Measurements from ENCODE around the gene FAM163B. TPM values are rescaled to one million over a fixed set of nuclear protein-coding genes. Genes with fewer than 3 reads are reported as not detected.
A peak's percentile ranks its signal among the peaks of the same experiment; 100 is the strongest.

FAM163B gene
- total RNA-seq, 1 donor from 2014 or later, result not detected

- Mint-ChIP-seq H3K27ac (no peak overlapping the region), H3K27me3 (peaks cover 64% of the 10 kb centered on the region), H3K4me3 (no peak overlapping the region), H3K4me1 (peaks cover 20% of the 10 kb centered on the region), H3K36me3 (ENCODE audit: low read depth) (no peaks in the 10 kb centered on the region), H3K9me3 (no peaks in the 10 kb centered on the region)
- ATAC-seq (ENCODE audit: low read depth) (no peak), DNase-seq (no peak)
- intact Hi-C loops (cut with micrococcal nuclease), result no loop called here
- CTCF ChIA-PET, result no interaction called here
- TF ChIP-seq, protein P1, sequence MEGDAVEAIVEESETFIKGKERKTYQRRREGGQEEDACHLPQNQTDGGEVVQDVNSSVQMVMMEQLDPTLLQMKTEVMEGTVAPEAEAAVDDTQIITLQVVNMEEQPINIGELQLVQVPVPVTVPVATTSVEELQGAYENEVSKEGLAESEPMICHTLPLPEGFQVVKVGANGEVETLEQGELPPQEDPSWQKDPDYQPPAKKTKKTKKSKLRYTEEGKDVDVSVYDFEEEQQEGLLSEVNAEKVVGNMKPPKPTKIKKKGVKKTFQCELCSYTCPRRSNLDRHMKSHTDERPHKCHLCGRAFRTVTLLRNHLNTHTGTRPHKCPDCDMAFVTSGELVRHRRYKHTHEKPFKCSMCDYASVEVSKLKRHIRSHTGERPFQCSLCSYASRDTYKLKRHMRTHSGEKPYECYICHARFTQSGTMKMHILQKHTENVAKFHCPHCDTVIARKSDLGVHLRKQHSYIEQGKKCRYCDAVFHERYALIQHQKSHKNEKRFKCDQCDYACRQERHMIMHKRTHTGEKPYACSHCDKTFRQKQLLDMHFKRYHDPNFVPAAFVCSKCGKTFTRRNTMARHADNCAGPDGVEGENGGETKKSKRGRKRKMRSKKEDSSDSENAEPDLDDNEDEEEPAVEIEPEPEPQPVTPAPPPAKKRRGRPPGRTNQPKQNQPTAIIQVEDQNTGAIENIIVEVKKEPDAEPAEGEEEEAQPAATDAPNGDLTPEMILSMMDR (IDR thresholded peaks at IDR 0.05), result no peak
- POLR2A ChIA-PET, result no interaction called here
Measured at GRCh38 chr9:133578524-133579441, 30.4 kb downstream of the FAM163B start.

DNA sequence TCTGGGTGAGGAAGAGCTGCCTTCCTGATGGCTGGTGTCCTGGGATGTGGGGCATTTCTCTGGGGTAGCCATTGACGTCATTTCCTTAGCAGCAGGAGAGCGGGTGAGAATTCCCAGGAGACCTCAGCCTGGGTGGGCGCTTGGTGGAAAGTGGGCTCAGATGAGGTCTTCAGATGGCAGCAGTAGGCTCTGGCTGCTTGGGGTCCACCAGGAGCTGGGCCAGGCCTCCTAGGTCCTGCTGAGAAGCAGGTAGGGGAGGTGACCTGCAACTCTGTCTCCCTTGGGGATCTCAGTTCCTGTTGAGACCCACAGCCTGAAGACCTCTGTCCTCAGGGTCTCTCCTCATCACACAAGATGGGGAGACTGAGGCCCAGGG lies 31.5 kb downstream of the FAM163B start:
- intact Hi-C loops (cut with micrococcal nuclease), result no loop called here
- POLR2A ChIA-PET, result no interaction called here
- no peak for ATAC-seq (ENCODE audit: low read depth)
- H3K4me3 Mint-ChIP-seq, result no peak overlapping the region
- H3K36me3 Mint-ChIP-seq (ENCODE audit: low read depth), result no peaks in the 10 kb centered on the region
- peaks cover 20% of the 10 kb centered on the region for H3K4me1 Mint-ChIP-seq
- no peaks in the 10 kb centered on the region for H3K9me3 Mint-ChIP-seq
- H3K27ac Mint-ChIP-seq, result no peak overlapping the region
- TF ChIP-seq, protein P1 (IDR thresholded peaks at IDR 0.05), result no peak
- H3K27me3 Mint-ChIP-seq, result peaks cover 61% of the 10 kb centered on the region
- CTCF ChIA-PET, result no interaction called here
- DNase-seq, result no peak

DNA sequence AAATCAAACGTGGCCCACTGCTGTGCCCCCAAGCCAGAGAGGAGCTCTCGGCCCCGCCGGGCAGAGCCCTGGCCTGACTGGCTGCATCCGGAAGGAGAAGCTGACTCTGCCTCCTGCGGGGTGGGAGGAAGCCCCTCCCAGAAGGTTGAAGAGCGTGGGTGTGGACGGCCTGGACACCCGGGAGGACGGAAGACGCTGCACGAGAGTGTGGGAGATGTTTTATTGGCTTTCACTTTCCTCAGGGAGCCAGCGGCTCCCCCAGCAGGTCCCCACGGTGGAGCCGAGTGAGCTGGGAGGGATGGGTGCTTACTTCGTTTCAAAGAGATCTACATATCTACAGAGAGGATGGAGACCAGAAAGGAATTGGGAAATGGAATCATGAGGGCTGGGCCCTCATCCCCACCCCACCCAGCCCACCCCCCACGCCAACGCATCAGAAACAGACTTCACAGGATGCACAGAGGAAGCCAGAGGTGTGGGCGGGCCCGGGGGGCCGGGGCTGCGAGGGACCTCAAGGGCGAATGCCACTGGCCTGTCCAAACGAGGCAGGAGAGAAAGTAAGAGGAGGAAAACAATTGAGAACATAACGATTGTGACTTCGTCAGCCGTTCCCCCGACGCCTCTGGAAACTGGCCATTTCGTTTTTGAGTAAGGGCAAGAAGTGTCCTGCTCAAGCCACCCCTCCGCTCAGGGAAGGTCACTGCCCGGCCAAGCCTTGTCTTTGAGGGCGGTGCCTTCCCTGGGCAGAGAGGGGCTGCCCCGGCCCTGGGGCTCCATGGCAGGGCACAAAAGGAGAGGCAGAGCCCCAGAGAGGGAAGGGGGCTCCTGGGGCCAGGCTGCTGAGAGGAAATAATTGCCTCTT lies 32.1 kb downstream of the FAM163B start:
- intact Hi-C loops (cut with micrococcal nuclease), result no loop called here
- Mint-ChIP-seq H3K27me3 (peaks cover 55% of the 10 kb centered on the region), H3K27ac (no peak overlapping the region)

DNA sequence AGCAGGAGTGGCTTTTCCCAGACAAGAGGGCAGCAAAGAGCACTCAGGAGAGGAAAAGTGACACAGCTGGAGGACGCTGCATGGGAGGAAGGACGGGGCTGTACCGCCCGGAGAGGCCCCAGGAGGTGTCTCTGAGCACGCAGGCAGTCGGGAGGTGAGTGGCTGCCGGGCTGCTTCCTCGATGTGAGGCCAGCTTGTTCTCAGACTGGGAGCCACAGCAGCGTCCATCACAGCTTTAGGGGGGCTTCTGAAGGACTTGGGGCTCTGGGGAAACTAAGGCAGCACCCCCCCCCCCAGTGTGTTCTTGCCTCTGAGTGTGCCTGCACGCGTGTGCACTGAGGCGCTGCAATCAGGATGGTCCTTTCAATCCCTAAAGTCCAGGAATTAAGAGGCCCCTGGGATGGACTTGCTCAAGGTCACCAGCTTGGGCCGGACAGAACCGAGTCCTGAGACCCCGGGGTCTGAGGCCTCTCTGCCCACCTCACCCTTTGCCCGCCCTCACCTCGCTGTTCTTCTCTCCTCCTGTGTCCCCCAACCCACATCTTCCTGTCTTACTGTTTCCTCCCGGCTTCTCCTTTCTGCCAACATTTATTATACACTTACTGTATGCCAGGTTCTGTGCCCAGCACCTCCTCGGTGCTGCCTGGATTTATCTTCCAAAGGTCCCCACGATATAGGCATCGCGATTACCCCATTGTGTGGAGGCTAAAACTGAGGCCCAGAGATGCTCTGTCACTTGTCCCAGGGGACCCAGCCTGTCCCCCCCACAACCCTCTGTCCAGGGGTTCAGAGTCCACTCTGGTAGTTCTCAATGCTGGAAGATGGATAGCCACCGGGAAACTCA lies 32.9 kb downstream of the FAM163B start:
- H3K27me3 Mint-ChIP-seq, result peaks cover 47% of the 10 kb centered on the region
- no peak overlapping the region for H3K27ac Mint-ChIP-seq
- DNase-seq (no peak), ATAC-seq (ENCODE audit: low read depth) (no peak)
- intact Hi-C loops (cut with micrococcal nuclease), result no loop called here
- no peak overlapping the region for H3K4me3 Mint-ChIP-seq
- ChIA-PET CTCF (no interaction called here), POLR2A (no interaction called here)
- no peaks in the 10 kb centered on the region for H3K36me3 Mint-ChIP-seq (ENCODE audit: low read depth)
- H3K9me3 Mint-ChIP-seq, result no peaks in the 10 kb centered on the region
- peaks cover 20% of the 10 kb centered on the region for H3K4me1 Mint-ChIP-seq
- TF ChIP-seq, protein P1 (IDR thresholded peaks at IDR 0.05), result no peak

More for the DNA sequence above, 32.1 kb downstream of the FAM163B start:
- DNase-seq (no peak), ATAC-seq (ENCODE audit: low read depth) (no peak)
- H3K4me1 Mint-ChIP-seq, result peaks cover 20% of the 10 kb centered on the region
- peak overlapping the region; percentile 46 for H3K4me3 Mint-ChIP-seq
- H3K9me3 Mint-ChIP-seq, result no peaks in the 10 kb centered on the region
- POLR2A ChIA-PET, result no interaction called here
- no peaks in the 10 kb centered on the region for H3K36me3 Mint-ChIP-seq (ENCODE audit: low read depth)
- TF ChIP-seq, protein P1 (IDR thresholded peaks at IDR 0.05), result no peak
- CTCF ChIA-PET, result no interaction called here

All from activated B cell treated with CpG ODN at 0.5 μM for 24 hours (primary cell).